Measurements from ENCODE around the gene FGF14.

Gene FGF14

GRCh38 chr13:102369302-102369701, 32.5 kb downstream of the FGF14 start:
- no peak for DNase-seq (ENCODE audit: low read depth in 1 of 2, low spot score in 1 of 2)

GRCh38 chr13:102367836-102368235, 34.0 kb downstream of the FGF14 start:
- no peak for DNase-seq (ENCODE audit: low read depth in 1 of 2, low spot score in 1 of 2)

DNA sequence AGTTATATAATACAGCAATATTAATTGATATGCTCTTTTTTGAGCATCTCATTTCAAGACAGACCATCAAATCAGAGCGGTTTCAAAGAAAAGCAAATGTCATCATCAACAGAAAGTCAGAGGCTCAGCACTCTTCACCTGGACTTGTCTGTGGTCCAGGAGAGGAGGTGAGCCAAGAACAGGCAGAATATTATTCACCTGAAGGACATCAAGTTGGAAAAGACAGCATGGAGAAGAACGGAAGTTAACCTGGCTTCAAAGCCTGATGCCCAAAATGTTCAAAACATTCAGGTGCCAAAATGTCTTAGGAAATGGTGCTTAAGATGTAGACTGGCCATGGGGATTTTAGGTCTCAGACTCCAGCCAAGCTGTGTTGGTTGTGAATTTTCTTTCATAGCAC, 40.7 kb downstream of the FGF14 start:
- DNase-seq (ENCODE audit: low read depth in 1 of 2, low spot score in 1 of 2): no peak

GRCh38 chr13:102359264-102359663, 42.6 kb downstream of the FGF14 start:
- DNase-seq (ENCODE audit: low read depth in 1 of 2, low spot score in 1 of 2): no peak

- DNase-seq (ENCODE audit: low read depth in 1 of 2, low spot score in 1 of 2): no peak
Measured at GRCh38 chr13:102355251-102355650, 46.6 kb downstream of the FGF14 start.

DNA sequence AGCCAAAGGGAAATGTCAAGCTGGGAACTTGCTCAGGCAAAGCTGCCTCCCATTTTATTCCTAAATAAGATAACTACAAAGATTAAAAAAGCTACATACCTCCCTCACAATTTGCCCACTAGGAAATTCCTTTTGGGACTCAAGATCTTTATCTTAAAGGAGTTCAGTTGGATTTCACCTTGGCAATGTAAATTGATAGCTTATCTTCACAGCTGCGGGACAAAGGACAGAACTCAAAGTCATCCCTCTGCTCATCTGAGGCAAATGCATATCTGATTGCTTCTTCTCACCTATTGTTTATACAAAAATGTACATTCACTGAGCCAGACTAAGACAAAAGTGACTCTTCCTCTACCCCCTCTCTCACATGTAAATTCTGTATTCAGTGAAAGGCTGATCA, 47.8 kb downstream of the FGF14 start:
- DNase-seq (ENCODE audit: low read depth in 1 of 2, low spot score in 1 of 2): no peak

- DNase-seq (ENCODE audit: low read depth in 1 of 2, low spot score in 1 of 2): no peak
Measured at GRCh38 chr13:102351521-102351920, 50.3 kb downstream of the FGF14 start.

GRCh38 chr13:102347490-102347889, 54.4 kb downstream of the FGF14 start:
- no peak for DNase-seq (ENCODE audit: low read depth in 1 of 2, low spot score in 1 of 2)

DNA sequence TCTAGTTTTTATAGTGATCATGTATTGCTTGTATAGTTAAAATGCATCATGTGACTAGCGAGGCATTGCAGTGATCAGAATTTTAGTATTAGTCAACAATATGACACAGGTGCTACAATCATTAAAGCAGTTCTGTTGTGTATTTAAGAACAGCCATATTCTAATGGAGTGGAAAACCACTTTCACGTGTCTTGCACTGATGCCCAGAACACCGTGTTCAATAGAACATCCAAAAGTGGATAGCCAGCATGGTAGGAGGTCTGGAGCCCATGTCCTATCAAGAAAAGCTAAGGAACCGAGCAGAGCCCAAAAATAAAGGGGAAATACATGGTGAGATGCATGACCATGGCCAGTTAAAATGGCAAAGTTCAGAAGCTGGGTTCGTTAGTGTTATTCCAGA, 55.1 kb downstream of the FGF14 start:
- DNase-seq (ENCODE audit: low read depth in 1 of 2, low spot score in 1 of 2): no peak

- no peak for DNase-seq (ENCODE audit: low read depth in 1 of 2, low spot score in 1 of 2)
Measured at GRCh38 chr13:102344410-102344809, 57.4 kb downstream of the FGF14 start.

GRCh38 chr13:102333320-102334198, 68.3 kb downstream of the FGF14 start:
- no peak for DNase-seq (ENCODE audit: low read depth in 1 of 2, low spot score in 1 of 2)

DNA sequence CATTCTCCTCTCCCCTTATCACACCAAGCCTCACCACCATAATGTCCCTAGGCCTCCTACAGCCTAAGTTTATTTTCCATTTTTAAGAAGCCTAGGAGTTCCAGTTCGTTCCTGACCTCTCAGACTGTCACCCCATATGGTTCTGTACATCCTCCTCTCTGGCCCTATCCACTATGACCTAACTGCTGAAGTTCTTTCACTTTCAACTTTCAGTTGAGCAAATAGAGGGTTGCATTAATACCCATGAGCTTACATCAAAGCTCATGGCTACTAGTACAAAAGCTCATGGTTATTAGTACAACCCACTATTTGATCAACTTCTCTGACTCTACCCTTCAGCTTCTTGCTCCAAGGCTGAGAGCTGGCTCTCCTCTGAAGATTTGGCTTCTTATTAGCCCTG, 72.9 kb downstream of the FGF14 start:
- DNase-seq (ENCODE audit: low read depth in 1 of 2, low spot score in 1 of 2): no peak

DNA sequence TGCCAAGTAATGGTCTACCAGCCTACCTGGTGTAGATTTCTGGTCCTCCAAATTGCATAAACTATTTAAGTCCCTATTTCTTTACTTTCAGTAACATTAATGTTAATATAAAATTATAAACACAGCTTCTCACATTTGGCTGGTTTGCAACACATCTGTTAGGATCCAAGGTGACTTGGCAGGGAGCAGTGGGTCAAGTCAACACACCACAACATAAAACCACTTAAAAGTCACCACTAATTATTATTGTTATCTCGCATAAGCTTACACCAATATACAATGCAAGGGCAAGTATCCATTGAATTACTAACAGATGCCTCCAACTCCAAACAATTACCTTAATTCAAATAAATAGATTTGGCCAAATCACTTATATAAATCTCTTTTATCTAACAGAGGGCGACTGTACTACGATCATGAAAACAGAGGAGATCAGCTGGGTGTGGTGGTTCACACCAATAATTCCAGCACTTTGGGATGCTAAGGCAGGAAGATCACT, 74.7 kb downstream of the FGF14 start:
- DNase-seq (ENCODE audit: low read depth in 1 of 2, low spot score in 1 of 2): no peak

GRCh38 chr13:102326381-102327118, 75.3 kb downstream of the FGF14 start:
- no peak for DNase-seq (ENCODE audit: low read depth in 1 of 2, low spot score in 1 of 2)

- no peak for DNase-seq (ENCODE audit: low read depth in 1 of 2, low spot score in 1 of 2)
Measured at GRCh38 chr13:102325321-102325720, 76.5 kb downstream of the FGF14 start.

GRCh38 chr13:102323505-102323904, 78.3 kb downstream of the FGF14 start:
- DNase-seq (ENCODE audit: low read depth in 1 of 2, low spot score in 1 of 2): no peak

- no peak for DNase-seq (ENCODE audit: low read depth in 1 of 2, low spot score in 1 of 2)
Measured at GRCh38 chr13:102323012-102323411, 78.8 kb downstream of the FGF14 start.

DNA sequence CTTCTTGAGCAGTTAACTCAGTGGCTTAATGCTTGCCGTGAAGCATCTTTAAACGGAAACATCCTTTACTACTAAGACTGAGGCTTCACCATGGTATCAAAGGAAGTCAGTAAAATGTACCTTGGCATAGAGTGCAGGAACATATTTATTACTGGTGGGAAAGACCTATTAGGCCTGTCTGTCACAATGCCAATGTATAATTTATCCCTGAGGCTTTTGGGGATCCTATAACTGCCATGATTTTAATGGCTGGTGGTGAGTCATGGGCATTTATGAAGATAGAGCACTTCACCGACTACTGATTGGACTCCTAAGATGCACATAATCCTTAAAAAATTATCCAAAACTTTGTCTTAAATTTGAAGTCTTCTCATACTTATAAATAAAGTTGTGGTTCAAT, 79.6 kb downstream of the FGF14 start:
- no peak for DNase-seq (ENCODE audit: low read depth in 1 of 2, low spot score in 1 of 2)

GRCh38 chr13:102318233-102318632, 83.6 kb downstream of the FGF14 start:
- no peak for DNase-seq (ENCODE audit: low read depth in 1 of 2, low spot score in 1 of 2)

DNA sequence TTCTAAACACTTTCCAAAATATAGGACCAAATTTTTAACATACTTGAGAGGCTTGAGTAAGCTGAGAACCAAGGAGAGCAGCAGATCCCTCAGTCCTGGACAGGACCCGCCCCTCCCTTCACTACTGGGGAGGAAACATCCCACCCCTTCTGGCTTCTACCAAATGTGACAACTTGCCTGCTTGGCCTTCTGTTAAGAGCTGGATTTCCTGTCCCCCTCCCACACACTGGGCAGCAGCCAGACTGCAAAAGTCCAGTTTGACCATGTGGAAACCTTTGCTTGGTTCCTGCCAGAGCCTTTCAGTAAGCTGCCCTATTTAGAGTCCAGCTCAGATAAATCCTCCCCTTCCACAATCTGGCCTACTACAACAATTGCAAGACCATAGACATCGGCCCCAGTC, 84.3 kb downstream of the FGF14 start:
- DNase-seq (ENCODE audit: low read depth in 1 of 2, low spot score in 1 of 2): no peak

- no peak for DNase-seq (ENCODE audit: low read depth in 1 of 2, low spot score in 1 of 2)
Measured at GRCh38 chr13:102316732-102317131, 85.1 kb downstream of the FGF14 start.

GRCh38 chr13:102312841-102313240, 89.0 kb downstream of the FGF14 start:
- DNase-seq (ENCODE audit: low read depth in 1 of 2, low spot score in 1 of 2): no peak

All from stimulated activated CD4-positive, alpha-beta T cell treated with anti-CD3 and anti-CD28 coated beads, Interleukin-15, amount 100 ng/mL, for 1 hour (primary cell).